Fibroblast of upper back skin (primary cell): Measurements from ENCODE around the gene ASTN2.
"Not testable (repeated sequence)": the region's sequence is repeated elsewhere in the genome, so short reads cannot be mapped to it uniquely, and the experiment has no call there.

ENCODE experiments used
- DNase-seq: peaks from one replicate; pipeline ENCODE4 v3.0.0-alpha.2; 2013

Gene ASTN2

DNA sequence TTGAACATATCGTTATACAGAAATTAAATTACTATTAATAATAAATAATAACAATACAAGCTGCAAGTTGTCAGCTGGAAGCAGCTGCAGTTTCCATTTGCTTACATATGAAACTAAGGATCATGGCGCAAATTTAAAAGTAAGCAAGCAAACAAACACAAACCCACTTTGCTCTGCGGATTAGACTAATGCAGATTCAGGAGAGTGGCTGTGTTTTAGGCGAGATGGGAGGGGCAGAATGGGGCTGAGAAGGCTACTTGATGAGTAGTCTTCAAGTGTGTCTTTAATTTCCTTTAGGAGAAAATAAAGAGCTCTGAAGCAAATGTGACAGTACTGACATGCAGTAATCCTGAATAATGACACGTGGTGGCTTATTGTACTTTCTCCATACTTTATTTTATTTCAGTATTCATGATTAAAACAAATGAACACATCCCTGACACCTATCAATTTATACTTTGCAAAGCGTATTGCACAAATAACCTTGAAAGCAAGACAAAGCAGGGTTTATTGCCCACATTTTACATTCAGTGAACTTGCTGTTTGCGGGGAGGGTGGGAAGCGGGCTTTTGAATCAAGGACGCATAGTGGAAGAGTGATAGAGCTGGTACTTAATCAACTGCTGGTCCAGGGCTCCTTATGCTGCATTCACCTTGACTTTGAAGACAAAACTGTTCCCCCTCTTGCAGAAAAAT is 949.1 kb downstream of the ASTN2 start:
- DNase-seq = no peak

DNA sequence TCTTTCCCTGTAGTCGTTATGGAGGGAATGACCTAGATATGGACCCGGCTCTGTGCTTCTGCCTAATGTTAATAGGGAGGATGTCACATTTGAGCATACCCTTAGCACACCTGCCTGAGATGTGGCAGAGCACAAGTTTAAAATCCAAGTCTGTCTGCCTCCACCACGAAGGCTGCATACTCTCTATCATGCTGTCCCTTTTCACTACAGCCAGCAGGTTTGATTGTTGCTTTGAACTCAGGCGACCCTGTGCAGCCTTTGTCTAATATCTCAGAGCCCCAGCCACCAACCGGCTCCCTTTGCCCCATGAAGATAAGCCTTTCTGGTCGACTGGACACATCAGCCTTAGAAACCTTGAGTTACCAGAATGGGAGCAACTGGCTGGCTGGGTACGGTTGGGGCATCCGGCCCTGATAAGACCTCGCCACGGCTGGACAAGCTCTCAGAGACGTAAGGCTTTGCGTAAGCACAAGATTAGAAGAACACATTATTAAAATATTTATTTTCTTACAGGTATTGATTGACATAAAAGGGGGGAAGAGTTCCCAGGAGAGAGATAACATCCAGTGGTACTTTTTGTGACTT is 949.8 kb downstream of the ASTN2 start:
- no peak for DNase-seq

DNA sequence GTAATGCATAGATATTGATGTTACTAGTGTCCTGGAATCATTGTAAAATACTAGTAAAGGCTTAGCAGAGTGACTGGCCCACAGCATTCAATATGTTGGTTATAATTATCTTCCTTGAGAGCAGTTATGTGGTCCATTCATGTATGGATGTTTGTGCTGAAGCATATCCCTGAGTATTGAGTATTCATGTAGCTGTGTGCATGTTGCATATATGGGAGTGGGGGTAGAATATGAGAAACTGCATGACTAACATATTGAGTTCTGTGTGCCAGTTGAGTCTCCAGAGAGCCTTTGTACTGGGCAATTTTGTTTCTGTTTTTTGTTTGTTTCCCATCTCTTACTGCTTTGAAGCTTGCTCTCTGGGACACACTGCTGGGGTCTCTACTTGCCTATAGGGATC is 950.4 kb downstream of the ASTN2 start:
- no peak for DNase-seq

DNA sequence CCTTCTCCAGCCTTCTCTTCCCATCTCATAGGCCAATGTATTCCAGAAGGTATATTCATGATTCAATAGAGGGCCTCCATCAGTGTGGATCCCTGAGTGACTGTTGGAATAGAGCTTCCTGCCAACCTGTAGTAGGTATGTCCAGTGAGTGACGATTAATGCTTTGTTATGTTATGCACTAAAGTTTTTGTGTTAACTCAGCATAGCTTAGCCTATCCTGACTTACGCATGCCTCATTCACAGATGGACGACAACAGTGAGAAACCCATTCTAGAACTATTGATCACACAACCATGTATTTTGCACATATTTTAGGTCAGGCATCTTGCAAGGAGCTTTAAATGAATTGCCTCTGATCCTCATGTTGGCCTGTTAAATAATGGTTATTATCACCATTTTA is 953.2 kb downstream of the ASTN2 start:
- no peak for DNase-seq

DNA sequence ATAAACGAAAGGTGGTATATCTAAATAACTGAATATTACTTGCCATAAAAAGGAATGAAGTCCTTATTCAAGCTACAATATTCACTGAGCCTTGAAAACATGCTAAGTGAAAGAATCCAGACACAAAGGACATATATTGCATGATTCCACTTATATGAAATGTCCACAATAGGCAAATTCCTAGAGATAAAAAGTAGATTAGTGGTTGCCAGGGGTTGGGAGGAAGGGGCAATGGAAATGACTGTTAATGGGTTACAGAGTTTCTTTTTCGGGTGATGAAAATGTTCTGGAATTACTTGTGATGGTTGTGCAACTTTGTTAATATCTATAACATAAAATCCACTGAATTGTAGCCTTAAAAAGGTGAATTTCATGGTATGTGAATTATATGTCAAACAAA is 954.8 kb downstream of the ASTN2 start:
- DNase-seq = no peak

DNA sequence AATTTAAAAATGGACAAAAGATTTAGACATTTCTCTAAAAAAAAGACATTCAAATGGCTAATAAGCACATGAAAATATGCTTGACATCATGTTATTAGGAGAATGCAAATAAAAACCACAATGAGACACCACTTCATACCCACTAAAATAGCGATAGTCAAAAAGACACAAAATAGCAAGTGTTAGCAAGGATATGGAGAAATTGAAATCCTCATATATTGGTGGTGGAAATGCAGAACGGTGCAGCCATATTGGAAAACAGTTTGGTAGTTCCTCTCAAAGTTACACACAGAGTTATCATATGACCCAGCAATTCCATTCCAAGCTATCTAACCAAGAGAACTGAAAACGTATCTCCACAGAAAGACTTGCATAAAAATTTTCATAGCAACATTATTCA is 955.3 kb downstream of the ASTN2 start:
- no peak for DNase-seq

DNA sequence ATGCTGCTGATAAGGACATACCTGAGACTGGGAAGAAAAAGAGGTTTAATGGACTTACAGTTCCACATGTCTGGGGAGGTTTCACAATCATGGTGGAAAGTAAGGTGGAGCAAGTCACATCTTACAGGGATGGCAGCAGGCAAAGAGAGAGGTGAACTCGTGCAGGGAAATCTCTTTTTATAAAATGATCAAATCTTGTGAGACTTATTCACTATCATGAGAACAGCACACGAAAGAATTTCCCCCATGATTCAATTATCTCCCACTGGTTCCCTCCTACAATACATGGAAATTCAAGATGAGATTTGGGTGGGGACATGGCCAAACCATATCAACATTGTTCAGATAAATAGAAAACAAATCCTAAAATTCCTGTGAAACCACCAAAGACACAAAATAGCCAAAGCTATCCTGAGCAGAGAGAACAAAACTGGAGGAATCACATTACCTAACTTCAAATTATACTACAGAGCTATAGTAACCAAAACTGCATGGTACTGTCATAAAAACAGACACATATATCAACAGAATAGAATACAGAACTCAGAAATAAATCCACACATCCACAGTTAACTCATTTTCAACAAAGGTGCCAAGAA is 958.3 kb downstream of the ASTN2 start:
- DNase-seq = no peak

DNA sequence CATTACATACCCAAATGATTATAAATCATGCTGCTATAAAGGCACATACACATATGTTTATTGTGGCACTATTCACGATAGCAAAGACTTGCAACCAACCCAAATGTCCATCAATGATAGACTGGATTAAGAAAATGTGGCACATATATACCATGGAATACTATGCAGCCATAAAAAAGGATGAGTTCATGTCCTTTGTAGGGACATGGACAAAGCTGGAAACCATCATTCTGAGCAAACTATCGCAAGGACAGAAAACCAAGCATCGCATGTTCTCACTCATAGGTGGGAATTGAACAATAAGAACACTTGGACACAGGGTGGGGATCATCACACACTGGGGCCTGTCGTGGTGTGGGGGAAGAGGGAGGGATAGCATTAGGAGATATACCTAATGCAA is 960.3 kb downstream of the ASTN2 start:
- not testable (repeated sequence) for DNase-seq

DNA sequence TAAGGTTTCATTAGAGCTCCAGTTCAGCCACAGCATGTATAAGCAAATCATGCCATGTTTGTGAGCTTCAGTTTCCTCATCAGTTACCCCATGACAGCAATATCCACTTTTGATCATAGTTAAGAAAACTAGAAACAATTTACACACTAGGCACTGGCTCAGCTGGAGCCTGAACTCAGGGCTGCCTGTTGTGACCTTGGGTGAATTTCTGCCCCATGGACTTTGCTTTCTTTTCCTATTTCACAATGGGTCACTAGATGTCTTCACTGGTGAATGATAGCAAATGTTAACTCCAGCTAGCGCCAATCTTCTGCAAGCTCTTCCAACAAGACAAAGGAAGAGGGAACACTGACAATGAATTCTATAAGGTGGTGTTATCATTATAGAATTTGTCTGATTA is 961.1 kb downstream of the ASTN2 start:
- no peak for DNase-seq

DNA sequence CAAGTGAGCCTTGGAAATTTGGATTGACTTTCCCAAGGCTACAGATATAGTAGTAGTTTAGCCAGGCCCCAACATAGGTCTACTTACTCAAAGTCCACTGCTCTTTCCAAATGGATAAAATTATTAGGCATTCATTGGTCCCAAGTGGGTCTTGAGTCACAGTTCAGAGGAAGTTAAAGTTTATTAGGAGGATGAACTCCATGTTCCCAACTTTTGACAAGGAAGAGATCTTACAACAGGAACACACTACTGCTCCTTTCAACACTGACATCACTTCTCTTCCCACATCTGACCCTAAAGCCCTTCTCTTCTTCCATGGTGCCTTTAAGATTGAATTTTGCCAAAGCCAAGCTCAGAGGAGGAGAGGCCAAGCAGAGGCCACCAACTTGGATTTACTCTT is 962.2 kb downstream of the ASTN2 start:
- no peak for DNase-seq

DNA sequence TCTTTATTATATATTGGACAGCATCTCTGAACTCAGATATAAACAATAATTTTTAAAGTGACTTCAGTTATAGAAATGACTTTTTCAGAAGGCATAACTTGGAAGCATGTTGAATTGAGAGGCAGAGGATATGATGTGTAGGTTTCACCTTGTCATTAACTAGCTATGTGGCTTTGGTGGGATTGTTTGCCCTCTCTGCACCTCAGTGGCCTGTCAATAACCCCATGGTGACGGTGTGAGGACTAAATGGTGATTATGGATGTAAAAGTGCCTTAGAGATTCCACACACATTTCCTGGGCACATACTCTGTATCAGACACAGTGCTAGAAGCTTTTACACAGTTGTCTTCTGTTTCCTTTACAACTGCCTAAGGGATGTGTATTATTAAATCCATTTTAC is 962.6 kb downstream of the ASTN2 start:
- no peak for DNase-seq

DNA sequence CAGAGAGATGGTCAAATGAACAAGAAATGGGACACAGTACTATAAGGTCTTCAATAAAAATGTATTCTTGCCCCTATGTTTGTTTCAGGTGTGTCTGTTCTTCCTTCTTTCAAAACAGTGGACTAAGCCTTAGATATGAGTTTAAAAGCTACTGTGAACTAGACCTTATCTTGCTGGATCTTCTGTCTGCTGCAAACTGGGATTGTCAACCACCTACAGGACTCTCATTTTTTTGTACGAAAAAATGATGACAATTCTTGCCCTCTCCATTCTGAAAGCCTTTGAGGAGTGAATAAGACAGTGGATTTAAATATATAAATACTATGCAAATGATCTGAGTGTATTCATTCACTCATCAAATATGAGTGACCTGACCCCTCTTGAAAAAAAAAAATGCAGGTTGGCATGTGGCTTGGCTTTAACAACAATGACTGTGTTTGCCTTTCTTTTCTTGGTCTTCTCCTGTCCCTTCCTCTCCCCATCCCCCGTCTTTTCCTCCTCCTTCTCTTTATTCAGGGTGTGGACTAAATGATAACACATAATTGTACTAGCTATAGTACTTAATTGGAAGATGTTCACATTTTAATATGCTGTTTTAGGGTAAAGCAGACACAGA is 963.2 kb downstream of the ASTN2 start:
- no peak for DNase-seq

DNA sequence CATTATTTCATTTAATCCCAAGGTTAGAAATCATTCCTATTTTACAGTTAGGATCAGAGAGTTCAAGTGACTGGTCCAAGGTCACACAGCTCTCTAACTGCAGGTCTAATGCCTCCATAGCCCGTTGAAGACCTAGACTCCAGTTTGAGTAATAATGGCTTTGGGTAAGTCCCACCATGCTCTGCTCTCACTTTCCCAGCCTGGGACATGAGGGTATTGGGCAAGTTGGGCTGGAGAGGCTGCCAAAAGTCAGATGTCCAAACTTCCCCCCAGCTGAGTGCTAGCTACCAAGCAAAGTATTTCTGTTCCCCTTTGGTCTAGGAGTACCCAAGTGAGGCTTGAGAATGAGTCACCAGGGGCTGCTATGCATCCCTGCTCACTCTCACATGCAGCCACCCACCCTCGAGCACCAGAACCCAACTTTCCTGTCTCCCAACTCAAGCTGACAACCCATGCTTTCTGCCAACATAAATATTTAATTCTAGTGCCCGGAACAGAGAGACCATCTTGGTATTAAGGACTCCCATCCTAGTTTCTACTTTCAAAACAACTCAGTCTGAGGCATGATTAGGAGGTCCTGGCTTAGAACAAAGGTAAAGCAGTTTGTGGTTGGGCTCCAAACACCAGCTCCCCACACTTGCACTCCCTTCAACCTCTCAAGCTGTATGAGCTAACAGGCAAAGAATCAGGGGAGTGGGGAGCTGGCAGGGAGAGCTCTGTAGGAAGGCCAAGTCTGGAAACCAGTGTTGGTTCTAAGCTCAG is 964.3 kb downstream of the ASTN2 start:
- DNase-seq = peak; percentile 83

DNA sequence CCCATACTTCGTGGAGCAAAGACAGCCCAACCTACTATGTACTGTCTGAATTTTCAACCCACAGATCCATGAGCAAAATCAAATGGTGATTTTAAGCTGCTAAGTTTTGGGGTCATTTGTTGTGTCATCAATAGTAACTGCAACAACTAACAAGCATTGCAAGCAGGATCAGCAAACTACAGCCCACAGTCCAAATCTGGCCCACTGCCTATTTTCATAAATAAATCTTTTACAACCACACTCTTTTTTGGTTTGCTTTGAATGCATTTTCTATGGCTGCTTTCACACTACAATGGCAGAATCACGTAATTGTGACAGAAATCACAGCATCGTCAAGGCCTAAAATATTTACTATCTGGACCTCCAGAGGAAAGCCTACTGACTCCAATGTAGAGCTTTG is 964.9 kb downstream of the ASTN2 start:
- no peak for DNase-seq

DNA sequence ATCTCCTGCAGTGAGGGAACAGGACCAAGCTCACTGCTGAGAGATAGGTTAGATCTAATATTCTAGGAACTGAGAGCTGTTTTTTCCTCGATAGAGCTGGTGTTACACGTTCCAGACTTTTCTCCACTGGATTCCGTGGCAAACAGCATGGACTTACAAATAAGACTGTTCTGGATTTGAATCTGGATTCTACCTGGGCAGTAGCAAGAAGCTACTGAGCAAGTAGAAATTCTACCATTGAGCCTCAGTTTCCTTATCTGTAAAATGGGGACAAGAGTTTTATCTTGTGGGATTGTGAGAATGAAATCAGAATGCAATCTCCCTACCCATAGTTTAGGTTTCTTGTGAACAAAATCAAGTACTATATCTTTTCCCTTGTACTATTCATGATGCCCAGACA is 966.4 kb downstream of the ASTN2 start:
- DNase-seq = no peak

DNA sequence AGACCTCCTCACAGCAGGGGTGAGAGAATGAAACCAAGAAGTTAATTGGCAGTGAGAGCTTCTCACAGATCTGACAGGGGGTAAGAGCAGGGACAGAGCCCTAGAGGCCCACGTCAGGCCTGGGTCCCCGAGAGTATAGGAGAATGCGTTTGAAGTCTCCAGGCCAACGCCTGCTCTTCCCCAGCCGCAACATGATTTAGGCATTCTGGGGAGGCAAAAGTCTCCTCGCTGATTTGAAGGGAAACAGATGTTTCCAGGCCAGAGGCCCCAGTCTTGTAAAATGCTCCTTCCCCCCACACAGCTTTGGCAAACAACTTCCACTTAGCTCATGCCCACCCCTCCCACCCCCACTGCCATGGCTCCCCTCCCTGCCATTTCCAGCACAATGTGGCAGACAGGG is 966.9 kb downstream of the ASTN2 start:
- DNase-seq = peak; percentile 70

DNA sequence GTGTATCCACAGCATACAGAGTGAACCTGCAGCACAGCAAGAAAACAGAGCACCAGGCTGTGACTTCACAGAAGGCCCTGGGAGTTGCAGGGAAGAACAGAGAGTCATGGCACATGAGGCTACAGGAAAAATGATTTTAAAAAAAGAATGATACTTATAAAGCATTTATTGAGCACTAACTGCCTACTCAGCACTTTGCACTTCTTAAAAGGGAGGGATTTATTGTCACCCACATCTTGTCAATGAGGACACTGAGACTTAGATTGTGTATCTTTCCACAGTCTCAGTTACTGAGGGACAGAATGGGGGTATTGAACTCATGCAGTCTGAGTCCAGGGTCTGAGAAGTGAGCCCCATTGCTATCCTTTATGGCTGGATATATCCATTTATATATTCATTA is 972.3 kb downstream of the ASTN2 start:
- DNase-seq = no peak

DNA sequence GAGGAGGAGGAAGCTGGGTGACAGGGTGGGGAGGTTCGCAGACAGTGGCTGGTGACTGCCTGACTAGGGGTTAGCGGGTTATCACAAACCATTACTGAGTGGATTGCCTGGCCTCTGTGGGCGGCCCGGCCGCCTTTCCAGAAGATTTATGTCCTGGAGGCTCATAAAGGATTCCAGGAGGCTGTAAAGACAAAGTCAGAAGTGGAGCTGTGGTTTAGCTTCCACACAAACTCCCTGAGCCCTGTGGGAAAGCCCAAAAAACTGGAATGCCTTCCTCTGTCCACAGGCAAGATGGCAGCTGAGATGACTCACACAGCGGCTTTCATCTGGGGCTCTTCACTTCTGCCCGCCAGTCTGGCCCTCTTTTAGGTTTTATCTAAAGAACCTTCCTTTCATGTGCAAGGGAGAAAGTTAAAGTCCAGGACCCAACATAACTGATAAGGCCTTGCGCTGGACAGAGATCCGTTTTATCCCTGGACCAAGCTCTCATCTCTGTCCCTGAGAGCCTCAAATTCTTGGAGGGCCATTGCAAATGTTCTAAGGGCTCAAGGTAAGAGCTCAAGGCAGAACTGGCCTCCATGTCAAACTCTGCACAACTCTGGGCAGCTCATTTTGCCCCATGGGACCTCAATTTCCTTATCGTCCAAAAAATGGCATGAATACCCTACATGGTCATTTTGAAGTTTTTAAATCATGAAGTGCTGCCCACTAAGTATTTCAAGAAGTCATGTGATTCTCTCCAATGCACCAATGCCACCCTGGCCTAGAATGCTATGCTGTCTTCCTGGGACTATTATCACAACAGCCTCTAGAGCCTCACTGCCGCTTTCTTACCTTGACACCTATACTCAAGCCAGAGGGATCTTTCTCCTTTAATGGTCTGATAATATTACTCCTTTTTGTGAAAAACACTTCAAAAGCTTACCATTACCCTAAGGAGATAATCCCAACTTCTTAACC is 977.2 kb downstream of the ASTN2 start:
- peak; percentile 25 for DNase-seq

DNA sequence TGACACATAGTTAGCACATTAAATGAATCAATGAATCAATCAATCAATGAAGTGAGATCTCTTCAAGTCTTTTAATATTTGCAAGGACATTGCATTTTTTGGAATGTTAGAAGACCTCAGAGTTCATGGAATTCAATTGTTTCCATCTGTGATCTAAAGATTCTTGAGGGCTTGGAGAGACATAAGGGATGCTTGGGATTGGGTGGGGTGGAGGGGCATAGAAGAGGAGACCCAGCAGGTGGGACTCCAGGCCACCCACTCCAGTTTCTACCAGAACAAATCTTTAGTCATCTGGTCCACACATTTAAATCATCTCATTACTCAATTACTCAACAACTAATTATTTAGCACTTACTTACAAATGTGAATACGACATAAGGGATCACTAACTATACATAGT is 978.7 kb downstream of the ASTN2 start:
- peak; percentile 57 for DNase-seq

DNA sequence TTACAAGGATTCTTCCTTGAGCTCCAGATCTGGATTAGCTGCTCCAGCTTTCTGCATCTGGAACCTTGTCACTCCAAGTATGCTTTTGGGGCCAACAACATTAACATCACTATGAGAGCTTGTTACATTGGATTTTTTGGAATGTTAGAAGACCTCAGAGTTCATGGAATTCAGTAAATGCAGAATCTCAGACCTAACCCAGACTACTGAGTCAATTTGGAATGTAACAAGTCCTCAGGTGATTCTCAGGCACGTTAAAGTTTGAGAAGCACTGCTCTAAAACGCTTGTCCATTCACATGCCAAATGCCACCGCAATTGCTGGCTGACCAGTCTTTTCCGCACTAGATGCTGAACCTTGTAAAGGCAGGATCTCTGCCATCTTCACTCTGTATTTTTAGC is 979.2 kb downstream of the ASTN2 start:
- peak; percentile 50 for DNase-seq

DNA sequence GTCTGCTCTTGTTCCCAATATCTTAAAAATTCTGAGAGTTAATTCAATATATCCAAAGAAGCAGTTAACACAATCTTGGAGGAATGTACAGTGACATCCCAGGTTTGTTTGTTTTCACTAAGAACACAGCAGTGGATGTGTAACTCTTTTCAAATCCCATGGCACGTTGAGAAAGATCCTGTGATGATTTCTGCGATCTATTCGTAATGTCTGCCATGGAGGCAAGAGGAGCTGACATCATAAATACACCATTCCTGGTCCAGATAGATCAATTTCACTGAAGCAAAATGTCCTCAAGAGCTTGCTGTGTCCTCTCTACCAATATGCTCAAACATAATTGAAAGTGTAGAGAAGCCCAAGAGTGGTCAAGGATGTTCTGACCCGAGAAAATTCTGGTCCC is 980.5 kb downstream of the ASTN2 start:
- no peak for DNase-seq

DNA sequence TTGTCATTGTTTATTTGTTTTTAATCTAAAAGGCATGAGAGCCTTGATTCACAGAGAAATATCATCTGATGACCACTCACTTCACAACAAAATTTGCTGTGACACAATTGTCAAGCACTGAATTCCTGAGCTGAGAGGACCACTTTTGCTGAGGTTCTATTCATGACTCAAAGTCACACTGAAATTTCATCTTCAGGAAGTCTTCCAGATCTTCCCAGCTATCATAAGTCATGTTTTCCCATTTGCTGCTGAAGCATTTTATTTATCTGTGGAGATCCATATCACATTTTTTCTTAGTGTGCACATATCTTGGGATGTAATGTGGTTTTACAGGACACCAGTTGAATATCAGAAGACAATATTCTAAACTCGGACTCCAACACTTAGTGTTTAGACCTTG is 982.8 kb downstream of the ASTN2 start:
- DNase-seq = no peak
